ENCODE data around the gene CYP4X1. TPM values are rescaled to one million over a fixed set of nuclear protein-coding genes. Genes with fewer than 3 reads are reported as not detected.
A peak's percentile ranks its signal among the peaks of the same experiment; 100 is the strongest.

The CYP4X1 gene, protein sequence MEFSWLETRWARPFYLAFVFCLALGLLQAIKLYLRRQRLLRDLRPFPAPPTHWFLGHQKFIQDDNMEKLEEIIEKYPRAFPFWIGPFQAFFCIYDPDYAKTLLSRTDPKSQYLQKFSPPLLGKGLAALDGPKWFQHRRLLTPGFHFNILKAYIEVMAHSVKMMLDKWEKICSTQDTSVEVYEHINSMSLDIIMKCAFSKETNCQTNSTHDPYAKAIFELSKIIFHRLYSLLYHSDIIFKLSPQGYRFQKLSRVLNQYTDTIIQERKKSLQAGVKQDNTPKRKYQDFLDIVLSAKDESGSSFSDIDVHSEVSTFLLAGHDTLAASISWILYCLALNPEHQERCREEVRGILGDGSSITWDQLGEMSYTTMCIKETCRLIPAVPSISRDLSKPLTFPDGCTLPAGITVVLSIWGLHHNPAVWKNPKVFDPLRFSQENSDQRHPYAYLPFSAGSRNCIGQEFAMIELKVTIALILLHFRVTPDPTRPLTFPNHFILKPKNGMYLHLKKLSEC
- total RNA-seq (2021; ENCODE audit: unreplicated experiment) (not detected), Bru-seq, nascent RNA (percentile 3 among the genes with signal in this experiment), BruChase-seq, experiment 1, labeled RNA remaining after a 6-hour chase (percentile 8 among the genes with signal in this experiment), BruChase-seq, experiment 2, labeled RNA remaining after a 2-hour chase (not detected)
- not detected in 2 replicates for polyA plus RNA-seq (2012)
- long read RNA-seq: 0 reads

- no peaks in the 10 kb centered on the region for H3K79me2 ChIP-seq (ENCODE audit: insufficient read depth, low read length)
- H3K4me1 ChIP-seq (ENCODE audit: control insufficient read depth in 1 of 2, insufficient read depth in 2 of 2, low read length in 2 of 2): no peaks in the 10 kb centered on the region
- TF ChIP-seq FOSL1 (IDR thresholded peaks at IDR 0.05; ENCODE audit: low read depth) (no peak), CEBPB (IDR thresholded peaks at IDR 0.05; ENCODE audit: low read depth) (no peak), ATF3 (IDR thresholded peaks at IDR 0.05) (no peak), JUND (IDR thresholded peaks at IDR 0.05) (no peak), MAX (IDR thresholded peaks at IDR 0.05) (no peak), SP1 (IDR thresholded peaks at IDR 0.05; ENCODE audit: low read depth) (no peak), REST (IDR thresholded peaks at IDR 0.05; ENCODE audit: low read depth) (no peak), ELF1 (IDR thresholded peaks at IDR 0.05; ENCODE audit: borderline replicate concordance, low read depth) (no peak), ZNF274 (IDR thresholded peaks at IDR 0.05; ENCODE audit: low read depth, low read length) (no peak), EZH2 (IDR thresholded peaks at IDR 0.05) (no peak), POLR2AphosphoS5 (IDR thresholded peaks at IDR 0.05; ENCODE audit: low read depth, low read length) (no peak), CBX3 (IDR thresholded peaks at IDR 0.05; ENCODE audit: low read depth) (no peak), CTCF (IDR thresholded peaks at IDR 0.05 in 2 of 3, conservative IDR thresholded peaks at IDR 0.05 in 1 of 3; ENCODE audit: borderline replicate concordance in 1 of 3, insufficient read depth in 1 of 3, low read depth in 2 of 3, low read length in 2 of 3) (no peak), ZFX (IDR thresholded peaks at IDR 0.05) (no peak), TCF7L2 (IDR thresholded peaks at IDR 0.05; ENCODE audit: borderline replicate concordance, extremely low read depth, insufficient read depth, insufficient read length) (no peak), EZH2phosphoT487 (IDR thresholded peaks at IDR 0.05; ENCODE audit: borderline replicate concordance) (no peak), YY1 (IDR thresholded peaks at IDR 0.05; ENCODE audit: extremely low read depth, insufficient replicate concordance, low read depth, low read length) (no peak), POLR2A (IDR thresholded peaks at IDR 0.05; ENCODE audit: borderline replicate concordance, extremely low read depth, insufficient read depth, insufficient read length) (no peak), SRF (IDR thresholded peaks at IDR 0.05; ENCODE audit: low read depth) (no peak)
- H3K4me2 ChIP-seq (ENCODE audit: low read length): no peak within 1 kb of the TSS
- DNase-seq (ENCODE audit: low read depth, low spot score) (no peak), ATAC-seq (no peak)
- no peaks in the 10 kb centered on the region for H3K9me2 ChIP-seq (ENCODE audit: insufficient read depth)
- CTCF ChIA-PET: no interaction called here
- 0 out of 2 replicates have a peak, but pooled peaks cover 3% of the 10 kb centered on the region for H3K27me3 ChIP-seq (ENCODE audit: insufficient read depth, low read length)
- POLR2A ChIA-PET: no interaction called here
- no peaks in the 10 kb centered on the region for H3K36me3 ChIP-seq (ENCODE audit: control insufficient read depth in 1 of 2, insufficient read depth in 2 of 2, low read length in 2 of 2)
- no TSS peak for BruUV-seq (replicated peaks)
- no peak within 1 kb of the TSS for H3K9ac ChIP-seq (ENCODE audit: low read length)
- no peak within 1 kb of the TSS for H3K27ac ChIP-seq (ENCODE audit: low read depth, low read length)
- H3K4me3 ChIP-seq (replicated peaks in 1 of 2; ENCODE audit: low read depth in 1 of 2, low read length in 2 of 2): no peak within 1 kb of the TSS
- intact Hi-C loops (cut with micrococcal nuclease): no loop called here
- H2AFZ ChIP-seq (ENCODE audit: low read depth, low read length, poor library complexity, severe bottlenecking): no peak within 1 kb of the TSS
- no peaks in the 10 kb centered on the region for H3K9me3 ChIP-seq (ENCODE audit: control insufficient read depth in 1 of 2, insufficient read depth in 1 of 2, low read depth in 1 of 2, low read length in 2 of 2)
- H4K20me1 ChIP-seq (ENCODE audit: insufficient read depth): no peaks in the 10 kb centered on the region
- RAD21 ChIA-PET (ENCODE audit: low non-redundant PET in 1 of 2, low total read pairs in 2 of 2, uncharacterized antibody in 2 of 2, unreplicated experiment in 2 of 2): no interaction called here
Observed at GRCh38 chr1:47023268-47024140, at the start of gene CYP4X1. CYP4X1 (plus strand) TSS chr1:47023669; CDS start chr1:47023818, 149 bp downstream.
